ENCODE measurements around the gene CD2AP.

GRCh38 chr6:47465117-47465516, 12.5 kb upstream of the CD2AP start:
- TF ChIP-seq, protein P1, sequence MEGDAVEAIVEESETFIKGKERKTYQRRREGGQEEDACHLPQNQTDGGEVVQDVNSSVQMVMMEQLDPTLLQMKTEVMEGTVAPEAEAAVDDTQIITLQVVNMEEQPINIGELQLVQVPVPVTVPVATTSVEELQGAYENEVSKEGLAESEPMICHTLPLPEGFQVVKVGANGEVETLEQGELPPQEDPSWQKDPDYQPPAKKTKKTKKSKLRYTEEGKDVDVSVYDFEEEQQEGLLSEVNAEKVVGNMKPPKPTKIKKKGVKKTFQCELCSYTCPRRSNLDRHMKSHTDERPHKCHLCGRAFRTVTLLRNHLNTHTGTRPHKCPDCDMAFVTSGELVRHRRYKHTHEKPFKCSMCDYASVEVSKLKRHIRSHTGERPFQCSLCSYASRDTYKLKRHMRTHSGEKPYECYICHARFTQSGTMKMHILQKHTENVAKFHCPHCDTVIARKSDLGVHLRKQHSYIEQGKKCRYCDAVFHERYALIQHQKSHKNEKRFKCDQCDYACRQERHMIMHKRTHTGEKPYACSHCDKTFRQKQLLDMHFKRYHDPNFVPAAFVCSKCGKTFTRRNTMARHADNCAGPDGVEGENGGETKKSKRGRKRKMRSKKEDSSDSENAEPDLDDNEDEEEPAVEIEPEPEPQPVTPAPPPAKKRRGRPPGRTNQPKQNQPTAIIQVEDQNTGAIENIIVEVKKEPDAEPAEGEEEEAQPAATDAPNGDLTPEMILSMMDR (IDR thresholded peaks at IDR 0.05), result no peak
- no peak for TF ChIP-seq SIN3A (IDR thresholded peaks at IDR 0.05; ENCODE audit: borderline replicate concordance, insufficient read depth, low read depth, low read length)
- no peak for TF ChIP-seq REST (IDR thresholded peaks at IDR 0.05; ENCODE audit: insufficient read depth in 1 of 2, low read depth in 2 of 2, low read length in 1 of 2)
- TF ChIP-seq POLR2AphosphoS5 (IDR thresholded peaks at IDR 0.05; ENCODE audit: low read depth, low read length), result no peak
- no peak for TF ChIP-seq TCF7L2 (IDR thresholded peaks at IDR 0.05; ENCODE audit: low read depth, low read length)

Measured in Panc1 (cell line).